Stimulated activated CD8-positive, alpha-beta memory T cell treated with anti-CD3 and anti-CD28 coated beads, Interleukin-12 subunit alpha, Interleukin-12 subunit beta, amount 100 ng/mL, for 1 hour (primary cell): Measurements from ENCODE around the gene GLT8D2.

Experiments
- DNase-seq: peaks from one replicate; pipeline ENCODE4 v3.0.0-alpha.2; 2020; ENCODE audit warnings: low read depth

Gene GLT8D2, protein sequence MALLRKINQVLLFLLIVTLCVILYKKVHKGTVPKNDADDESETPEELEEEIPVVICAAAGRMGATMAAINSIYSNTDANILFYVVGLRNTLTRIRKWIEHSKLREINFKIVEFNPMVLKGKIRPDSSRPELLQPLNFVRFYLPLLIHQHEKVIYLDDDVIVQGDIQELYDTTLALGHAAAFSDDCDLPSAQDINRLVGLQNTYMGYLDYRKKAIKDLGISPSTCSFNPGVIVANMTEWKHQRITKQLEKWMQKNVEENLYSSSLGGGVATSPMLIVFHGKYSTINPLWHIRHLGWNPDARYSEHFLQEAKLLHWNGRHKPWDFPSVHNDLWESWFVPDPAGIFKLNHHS

DNA sequence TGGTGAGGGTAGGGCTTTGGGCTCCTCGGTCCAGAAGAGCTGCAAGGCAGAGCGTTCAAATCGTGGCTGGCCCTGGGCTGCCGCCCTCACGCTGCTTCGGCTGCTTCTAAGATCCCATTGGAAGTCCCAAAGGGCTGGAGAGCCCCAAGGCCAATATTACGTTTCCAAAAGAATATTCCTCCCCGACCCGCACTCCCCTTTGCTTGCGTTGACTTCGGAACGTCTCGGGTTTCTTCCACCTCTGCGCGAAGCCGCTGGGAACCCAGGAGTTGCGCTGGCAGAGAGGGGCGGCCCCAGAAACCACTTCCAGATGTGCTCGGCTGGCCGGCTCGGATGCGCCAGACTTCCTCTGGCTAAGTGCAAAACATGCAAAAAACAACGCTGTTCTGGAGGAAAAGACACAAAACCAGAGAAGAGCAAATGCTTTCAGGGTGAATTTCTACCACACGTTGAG lies at the start of gene GLT8D2:
GLT8D2 (minus strand) TSS at position 285 of the 454 bp plus-strand sequence. CDS start 30,539 bp downstream, outside the sequence.
- DNase-seq: no peak

DNA sequence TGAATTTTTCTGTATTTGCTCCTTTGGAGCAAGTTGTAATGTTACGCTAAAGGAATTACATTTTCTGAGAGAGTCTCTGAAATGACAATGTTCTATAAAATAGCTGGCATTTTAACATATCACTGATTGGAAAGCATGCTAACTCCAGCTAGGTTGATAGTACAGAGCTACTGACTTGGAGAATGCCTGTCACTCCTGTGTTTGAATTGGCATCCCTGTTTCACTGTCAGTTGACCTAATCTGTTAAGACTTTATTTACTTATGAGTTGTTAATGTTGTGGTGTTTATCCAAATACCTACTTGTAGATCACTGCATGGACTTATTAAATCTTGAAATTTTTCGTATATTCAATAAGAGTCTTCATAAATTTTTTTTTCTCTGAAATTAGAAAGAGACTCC lies 48.0 kb upstream of the GLT8D2 start:
- no peak for DNase-seq

DNA sequence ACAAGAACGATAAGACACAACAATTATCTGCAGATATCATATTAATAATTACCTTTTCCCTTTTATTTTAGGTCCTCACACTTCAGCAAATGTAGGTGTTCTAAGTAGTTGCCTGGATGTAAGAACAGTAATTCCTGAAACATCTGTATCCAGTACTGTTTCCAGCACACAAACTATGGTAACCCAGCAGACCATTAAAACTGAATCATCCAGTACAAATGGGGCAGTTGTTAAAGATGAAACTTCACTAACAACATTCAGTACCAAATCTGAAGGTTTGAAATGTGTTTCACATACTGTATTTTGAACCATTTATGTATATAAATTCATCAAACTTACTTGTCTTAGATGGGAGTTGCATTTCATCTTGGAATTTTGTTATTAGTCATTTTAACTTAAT lies 45.3 kb upstream of the GLT8D2 start:
- DNase-seq: no peak

DNA sequence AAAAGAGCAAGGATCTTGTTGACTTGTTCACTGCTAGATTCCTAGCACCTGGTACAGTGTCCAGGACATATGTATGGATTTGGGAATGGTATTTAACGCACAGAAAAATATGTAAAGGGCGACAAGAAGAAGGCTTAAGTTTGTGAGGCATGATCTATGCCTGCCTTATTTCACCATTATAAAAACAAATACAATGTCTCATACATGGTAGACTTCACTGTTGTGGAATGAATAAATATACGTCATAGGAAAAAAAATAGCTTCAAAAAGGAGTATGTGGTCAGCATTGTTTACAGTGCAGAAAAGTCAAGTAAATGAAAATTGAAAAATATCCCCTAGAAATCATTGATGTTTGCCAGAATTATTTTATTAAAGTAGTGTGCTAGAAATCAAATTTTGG lies 44.3 kb upstream of the GLT8D2 start:
- no peak for DNase-seq

DNA sequence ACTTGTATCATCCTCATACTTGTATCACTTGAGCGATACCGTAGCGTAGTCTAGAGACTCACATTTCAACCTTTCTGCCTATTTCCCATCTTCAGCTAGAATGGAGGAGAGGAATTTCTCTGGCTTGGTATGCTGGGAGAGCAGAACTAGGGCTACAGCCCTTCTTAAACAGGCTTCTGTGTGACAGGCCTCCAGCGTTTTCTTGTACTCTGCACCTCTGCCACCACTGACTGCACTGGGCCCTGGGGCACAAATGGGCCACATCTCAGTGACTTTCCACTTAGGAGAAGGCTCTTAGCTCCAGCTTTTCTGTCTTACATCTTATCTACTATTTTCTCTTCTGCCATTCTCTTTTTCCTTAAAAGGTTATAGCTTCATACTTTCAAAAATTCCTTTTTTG lies 41.1 kb upstream of the GLT8D2 start:
- no peak for DNase-seq

DNA sequence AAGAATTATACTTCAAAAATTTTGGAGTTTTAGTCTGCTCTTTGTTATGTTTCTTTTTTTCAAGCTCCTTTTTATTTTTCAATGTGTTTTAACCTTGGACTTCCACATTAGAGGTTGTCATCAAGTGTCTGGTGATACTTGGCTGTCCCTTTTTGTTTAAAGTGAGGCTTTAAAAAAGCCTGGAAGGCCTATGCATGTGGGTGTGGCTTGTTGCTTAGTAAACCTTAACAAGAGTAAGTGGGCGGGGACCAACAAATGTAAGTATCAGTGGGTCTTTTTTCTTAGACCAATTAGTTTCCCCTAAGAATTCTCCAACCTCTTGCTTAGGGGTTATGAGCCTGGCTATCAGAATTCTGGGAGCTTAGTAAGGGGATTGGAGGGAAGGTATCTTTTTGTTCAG lies 40.7 kb upstream of the GLT8D2 start:
- DNase-seq: no peak

DNA sequence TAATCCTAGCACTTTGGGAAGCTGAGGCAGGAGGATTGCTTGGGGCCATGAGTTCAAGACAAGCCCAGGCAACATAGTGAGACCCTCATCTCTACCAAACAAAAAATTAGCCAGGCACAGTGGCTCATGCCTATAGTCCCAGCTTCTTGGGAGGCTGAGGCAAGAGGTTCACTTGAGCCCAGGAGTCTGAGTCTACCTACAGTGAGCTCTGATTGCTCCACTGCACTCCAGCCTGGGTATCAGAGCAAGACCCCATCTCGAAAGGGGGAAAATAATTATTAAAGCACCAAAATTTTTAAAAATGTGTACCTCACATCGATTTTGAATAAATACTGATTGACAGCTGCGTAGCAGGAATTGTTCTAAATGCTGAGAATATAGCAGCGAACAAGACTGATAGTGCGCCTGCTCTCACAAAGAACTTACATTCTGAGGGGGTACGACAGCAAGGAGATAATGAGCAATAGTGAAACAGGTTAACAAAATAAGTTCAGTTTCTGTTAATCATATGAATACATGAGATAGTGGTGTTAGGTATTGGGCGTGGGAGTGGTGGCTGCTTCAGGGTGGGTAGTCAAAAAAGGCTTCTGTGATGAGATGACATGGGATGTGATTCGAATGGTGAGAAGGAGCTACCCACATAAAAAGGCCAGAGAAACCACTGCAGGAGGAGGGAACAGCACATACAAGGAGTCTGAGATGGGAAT lies 33.9 kb upstream of the GLT8D2 start:
- no peak for DNase-seq

DNA sequence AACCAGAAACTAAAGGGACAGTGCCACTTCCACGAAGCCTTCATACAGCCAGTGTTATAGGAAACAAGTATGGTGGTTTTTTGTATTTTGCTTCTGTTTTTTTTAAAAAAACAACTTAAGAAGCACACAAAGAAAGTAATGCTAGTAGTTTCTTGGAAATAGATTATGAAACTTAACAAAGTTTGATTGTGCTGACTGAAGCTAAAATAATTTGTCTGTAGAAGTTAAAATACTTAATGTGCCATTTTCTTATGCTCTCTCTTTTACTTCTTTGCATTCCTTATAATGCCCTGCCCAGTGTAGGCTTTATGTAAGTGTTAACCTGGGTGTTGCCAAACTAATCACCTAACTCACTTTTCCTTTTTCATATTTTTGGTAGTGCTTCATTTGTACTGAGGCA lies 30.8 kb upstream of the GLT8D2 start:
- DNase-seq: no peak

DNA sequence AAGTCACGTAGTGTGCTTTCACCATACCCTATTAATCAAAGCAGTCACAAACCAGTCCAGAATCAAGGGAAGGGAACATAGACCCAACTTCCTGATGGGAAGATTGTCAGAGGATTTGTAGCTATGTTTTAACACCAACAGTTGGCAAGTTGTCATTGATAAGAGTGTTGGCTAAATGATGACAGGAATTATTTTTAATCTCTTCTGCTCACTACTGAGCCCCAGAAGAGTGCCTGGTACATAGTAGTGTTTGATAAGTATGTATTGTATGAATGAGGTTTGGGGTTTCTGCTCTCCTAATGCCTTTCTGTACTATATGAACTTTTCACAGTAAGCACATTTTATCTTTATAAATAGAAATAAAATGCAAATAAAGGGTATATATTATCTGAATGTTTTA lies 29.0 kb upstream of the GLT8D2 start:
- DNase-seq: no peak

DNA sequence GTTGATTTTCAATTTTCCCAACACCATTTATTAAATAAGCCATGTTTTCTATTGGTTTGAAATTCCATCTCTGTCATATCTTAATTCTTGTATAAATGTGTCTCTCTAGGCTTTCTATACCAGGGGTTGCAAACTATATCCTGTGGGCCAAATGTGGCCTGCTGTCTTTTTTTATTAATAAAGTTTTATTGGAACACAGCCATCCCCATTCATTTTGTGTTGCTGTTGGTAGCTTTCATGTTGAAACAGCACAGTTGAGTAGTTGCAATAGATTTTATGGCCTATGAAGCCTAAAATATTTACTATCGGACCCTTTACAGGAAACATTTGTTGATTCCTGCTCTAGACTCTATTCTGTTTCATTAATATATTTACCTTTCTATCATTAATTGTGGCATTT lies 23.7 kb upstream of the GLT8D2 start:
- no peak for DNase-seq

DNA sequence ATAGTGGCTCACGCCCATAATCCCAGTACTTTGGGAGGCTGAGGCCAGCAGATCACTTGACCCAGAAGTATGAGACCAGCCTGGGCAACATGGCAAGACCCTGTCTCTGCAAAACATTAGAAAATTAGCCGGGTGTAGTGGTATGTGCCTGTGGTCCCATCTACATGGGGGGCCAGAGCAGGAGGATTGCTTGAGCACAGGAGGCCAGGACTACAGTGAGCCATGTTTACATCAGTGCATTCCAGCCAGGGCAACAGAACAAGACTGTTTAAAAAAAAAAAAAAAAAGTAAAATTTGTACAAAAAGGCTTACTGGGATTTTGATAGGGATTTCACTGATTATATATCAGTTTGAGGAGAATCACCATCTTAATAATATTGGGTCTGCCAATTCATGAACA lies 22.1 kb upstream of the GLT8D2 start:
- no peak for DNase-seq

DNA sequence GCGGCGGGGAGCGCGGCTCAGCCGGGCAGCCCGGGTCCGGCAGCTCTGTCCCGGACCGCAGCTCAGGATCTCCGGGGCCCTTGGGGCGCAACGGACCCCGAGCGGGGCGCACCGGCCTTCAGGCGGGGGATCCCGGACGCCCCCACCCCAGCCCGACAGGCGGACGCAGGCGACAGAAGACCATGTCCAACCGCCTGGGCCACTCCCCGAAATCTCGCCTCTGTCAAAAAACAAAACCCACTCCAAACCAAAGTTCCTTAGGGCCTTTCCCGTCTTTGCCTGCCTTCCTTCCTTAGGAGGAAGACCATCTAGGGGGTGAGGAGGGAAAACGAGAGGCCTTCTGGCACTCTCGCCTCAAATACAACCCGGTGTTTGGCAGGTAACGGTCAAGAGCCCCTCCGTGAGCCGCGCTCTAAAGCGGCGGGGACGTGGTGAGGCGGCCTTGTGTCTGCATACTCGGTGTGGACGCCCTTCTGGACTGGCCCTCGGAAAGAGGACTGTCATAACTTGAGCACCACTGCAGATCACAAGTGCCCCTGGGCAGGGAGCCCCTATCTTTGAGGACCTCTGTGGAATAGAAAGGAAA lies 14.9 kb upstream of the GLT8D2 start:
- no peak for DNase-seq

DNA sequence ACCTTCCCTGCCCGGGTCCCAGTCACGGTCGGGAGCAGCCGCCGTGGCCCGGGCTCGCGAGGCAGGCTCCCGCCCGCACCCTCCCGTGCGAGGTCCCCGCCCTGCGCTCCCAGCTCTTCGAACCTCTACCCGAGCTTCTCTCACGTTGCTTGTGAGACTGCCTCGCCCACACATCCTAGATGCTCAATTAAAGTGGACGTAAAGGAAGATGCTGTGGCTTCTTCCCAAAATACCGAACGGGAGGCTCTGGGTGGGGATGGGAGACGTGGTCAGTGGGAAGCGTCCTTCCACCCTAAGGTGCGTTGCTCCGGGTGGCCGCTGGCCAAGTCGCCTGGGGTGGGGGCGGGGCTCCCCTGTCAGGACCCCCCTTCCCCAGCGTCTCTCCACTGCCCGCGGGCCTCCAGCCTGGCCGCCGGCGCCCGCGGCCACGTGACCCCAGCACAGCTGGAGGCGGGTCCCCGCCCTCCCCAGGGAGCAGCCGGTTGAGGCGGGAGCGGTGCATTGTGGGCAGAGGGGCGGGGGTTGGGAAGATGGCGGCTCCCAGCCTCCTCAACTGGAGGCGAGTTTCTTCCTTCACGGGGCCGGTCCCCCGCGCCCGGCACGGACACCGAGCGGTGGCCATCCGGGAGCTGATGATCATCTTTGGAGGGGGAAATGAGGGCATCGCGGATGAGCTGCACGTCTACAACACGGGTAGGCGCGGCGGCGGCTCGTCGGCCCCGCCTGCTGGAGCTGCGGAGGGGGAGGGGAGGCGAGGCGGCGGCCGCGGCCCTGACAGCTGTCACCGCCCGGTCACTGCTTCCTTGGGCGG lies 14.2 kb upstream of the GLT8D2 start, which contains the start of gene HCFC2:
HCFC2 (plus strand) TSS at position 501 of the 811 bp plus-strand sequence; CDS start at position 531, 30 bp downstream.
- DNase-seq: peak; percentile 71

DNA sequence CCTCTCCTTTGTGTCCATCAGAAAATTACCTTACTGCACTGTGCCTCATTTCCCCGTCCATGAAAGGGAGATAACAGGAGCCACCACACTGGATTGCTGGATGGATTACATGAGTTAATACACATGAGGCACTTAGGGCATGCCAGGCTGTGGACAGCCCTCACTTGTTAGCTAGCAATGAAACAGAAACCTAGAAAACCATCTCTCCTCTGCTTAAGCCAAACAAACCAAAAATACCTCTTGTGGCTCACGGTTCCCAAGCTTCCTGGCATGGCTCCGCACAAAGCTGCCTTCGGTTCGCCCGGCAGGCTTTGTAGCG lies 13.7 kb upstream of the GLT8D2 start:
- no peak for DNase-seq

DNA sequence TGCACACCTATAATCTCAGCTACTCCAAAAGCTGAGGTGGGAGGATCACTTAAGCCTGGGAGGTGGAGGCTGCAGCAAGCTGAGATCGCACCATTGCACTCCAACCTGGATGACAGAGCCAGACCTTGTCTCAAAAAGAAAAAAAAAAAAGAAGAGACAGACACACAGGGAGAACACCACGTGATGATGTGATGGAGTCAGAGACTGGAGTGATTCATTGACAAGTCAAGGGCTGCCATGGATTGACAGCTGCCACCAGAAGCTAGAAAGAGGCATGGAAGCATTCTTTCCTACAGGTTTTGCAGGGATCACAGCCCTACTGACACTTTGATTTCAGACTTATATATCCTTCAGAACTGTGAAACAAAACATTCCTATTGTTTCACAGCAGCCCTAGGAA lies 10.8 kb upstream of the GLT8D2 start:
- DNase-seq: no peak

DNA sequence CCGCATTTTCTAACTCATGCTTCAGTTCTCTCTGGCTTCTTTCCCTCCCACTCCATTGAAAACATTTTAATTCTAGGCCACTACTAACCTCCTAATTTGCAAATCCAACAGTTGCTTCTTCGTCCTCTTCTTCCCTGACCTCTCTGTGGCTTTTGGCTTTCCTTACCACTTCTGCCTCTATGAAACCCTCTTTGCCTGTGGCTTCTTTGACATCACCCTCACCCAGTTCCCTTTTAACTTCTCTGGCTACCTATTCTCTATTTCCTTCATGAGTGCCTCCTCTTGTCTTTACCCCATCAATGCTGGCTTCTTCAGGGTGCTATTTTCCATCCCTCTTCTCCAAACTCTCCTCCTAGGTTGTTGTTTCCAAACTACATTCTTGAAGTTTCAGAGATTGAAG lies 10.0 kb upstream of the GLT8D2 start:
- DNase-seq: no peak

DNA sequence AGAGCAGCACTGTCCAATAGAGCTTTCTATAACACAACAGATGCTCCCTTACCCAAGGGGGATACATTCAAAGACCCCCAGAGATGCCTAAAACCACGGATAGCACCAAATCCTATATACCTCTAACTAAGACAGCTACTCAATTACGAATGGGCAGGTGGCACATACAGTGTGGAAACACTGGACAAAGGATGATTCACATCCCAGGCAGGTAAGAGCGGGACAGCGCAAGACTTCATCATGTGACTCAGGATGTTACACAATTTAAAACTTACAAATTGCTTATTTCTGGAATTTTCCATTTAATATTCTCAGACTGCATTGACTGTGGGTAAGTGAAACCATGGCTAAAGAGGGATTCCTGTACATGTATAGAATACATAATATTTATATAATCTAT lies 8.8 kb upstream of the GLT8D2 start:
- no peak for DNase-seq

DNA sequence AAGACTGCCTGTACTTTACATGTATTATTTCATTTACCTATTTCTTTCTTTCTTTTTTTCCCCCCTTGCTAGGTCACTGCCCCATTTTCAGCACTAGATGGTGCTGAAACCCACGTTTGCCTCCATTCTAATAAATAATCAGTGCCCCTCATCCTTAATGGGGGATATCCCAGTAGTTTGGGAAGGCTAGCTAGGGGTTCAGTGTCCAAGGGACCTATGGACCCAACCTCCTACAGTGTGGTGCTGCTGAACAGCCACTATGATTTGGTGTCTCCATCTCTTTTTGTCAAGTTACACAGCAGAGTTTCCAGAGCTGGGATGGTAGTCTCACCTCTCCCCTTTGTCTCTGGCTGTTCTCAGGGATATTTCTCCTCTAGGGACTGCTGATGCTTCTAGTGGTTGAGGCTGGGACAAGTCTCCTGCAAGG lies 7.8 kb upstream of the GLT8D2 start:
- DNase-seq: no peak

DNA sequence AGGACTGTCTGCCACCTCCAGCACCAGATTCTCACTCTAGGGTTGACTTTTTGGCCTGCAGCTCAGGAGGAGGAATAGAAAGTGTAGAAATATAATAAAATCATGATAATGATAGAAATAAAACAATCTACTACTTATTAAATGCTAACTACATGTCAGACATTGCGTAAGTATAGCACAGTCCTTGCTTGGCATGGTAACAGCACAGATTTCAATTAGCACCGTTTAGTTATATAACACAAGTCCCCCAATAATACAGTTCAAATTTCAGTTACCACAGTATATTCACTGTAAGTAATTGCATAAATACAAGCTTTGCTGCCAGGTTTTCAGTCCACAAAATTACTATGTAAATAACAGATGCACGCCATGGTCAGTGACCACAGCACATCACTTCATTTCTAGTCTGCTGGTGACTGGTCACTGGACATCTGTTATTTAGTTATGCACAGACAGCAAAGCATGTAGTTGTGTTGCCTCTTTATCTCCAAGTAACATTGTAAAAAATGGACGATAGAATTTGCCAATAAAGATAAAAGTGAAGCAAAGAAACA lies 6.5 kb upstream of the GLT8D2 start:
- no peak for DNase-seq

DNA sequence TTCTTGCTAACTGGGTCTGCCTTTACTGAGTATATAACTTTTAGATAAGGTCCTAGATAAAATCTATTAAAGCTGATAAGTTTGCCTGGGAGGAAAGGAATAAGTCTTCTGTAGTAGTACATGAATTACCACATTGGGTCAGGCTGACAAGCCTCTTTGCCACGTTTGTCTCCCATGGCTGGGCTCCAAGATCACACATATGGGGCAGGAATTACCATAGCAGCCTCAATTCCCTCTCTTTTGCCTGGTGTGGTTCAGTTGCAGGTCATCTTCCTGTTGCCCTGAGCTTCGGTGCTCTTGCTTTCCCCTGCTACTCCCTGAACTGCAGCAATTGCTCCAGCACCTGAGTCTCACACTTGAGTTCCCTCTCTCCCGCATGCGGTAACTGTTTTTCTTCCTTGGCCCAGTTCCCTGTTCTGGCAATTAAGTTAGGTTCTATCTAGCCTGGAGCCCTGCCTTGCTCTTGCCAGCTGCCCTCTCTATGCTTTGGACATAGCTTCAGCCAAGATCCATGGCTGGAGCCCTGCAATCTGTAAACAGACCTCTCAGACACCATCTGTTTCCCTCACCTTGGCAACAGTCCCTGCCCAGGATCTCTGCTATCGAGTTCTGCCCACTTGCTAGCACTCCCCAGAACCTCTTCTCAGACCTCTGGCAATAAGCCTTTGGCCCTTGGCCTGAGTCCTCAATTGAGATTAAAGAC lies 5.8 kb upstream of the GLT8D2 start:
- DNase-seq: no peak

DNA sequence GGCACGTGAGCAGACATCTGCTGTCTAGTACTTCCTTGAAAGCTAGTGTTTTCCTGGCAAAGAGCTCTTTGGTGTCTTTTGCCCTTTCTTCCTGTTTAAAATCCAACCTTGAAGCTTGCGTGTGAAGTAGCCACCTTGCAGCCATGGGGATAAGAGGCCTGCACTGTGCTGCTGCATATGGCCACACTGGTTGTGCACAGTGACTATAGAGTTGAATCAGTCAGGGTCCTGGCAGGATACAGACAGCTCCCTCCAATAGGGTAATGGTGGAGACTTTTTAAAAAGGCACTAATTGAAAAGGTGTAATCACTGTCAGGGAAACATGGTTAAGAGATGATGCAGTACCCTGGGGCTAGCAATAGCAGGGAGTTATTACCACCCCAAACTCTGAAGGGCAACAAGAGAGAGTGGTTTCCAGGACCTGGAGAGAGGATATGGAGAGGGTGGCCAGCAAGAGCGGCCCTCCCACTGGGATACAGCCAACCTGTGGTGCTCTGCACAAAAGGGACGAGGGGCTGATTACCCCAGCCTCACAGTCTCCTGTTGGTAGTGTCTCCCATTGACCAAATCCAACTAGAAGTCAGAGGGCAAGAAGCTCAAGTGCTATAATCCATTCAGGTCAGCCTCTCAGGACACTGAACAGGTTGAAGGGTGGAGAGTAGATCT lies 4.8 kb upstream of the GLT8D2 start:
- no peak for DNase-seq
